Activated T-helper 9 cell treated with anti-CD3 and anti-CD28 coated beads, Interleukin-2, amount 50 U/mL, for 16 hours (primary cell): ENCODE results near the gene CALCB.

Experiments used
- DNase-seq: peaks from one replicate; pipeline ENCODE4 v3.0.0-alpha.2; 2020; ENCODE audit warnings: low read depth

The CALCB gene

DNA sequence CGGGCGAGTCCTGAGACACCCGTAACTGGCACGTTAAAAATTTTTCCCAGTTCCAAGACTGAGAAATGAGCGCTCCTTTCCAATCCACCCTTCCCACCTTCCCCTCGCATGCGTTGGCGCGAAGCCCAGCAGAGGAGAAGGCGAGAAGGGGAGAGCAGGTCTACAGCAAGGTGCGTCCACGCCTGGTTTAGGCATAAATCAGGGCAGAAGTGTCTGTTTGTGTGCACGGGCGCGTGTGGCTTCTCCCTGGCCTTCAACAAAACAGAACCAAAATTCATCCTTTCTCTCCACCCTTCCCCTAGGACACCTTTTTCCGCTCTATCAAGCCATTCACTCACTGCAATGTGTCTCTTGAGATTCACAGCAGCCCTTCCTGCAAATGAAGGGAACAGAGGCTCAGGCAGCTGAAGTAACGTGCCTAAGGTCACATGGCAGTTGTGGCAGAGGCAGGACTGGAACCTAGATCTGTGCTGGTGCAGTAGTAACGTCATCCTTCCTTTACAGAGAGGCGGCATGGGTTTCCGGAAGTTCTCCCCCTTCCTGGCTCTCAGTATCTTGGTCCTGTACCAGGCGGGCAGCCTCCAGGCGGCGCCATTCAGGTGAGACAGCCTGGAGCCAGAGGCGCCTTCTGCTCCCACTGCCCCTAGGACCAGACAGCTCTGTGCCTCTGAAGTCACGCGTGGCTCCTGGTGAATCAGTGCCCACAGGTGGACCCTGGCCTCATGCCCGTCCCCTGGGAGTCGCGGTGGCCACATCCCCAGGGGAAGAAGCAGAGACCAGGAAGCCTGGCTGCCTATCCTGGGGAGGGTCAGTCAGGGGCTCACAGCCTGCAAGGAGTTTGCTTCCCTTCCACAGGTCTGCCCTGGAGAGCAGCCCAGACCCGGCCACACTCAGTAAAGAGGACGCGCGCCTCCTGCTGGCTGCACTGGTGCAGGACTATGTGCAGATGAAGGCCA, 1.1 kb downstream of the CALCB start:
- peak; percentile 74 for DNase-seq

DNA sequence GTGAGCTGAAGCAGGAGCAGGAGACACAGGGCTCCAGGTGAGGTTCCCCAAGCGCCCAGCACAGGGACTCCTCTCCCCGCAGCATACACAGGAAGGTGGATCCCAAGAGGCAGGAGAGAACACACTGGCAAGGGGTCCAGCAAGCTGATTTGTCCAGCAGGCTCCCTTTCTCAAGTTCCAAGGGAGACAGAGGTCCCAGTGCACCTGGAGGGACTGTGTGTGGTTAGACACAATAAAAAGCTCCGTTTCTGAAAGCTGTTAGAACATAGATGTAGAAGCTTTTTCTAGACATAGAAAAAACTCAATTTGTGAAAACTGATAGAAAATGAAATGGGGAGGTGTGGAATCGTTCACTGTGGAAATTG, 1.8 kb downstream of the CALCB start:
- DNase-seq: no peak

DNA sequence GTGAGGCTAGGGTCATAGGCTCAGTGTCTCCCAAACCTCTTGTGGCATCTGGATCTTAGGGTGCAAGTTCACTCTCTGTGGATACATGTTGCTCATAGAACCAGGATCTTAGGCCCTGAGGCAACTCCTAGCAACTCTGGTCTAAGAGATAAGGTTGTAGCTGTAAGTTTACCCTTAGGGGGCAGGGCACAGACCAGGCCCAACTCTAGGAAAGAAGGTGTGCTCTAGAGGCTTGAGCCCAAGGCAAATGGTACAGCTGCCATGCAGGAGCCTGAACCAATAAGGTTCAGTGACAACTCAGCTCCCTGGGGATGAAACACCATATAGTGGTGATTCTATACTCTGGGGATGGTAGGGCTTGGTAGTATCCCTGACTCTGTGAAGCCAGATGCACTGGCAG, 17.8 kb downstream of the CALCB start:
- no peak for DNase-seq

DNA sequence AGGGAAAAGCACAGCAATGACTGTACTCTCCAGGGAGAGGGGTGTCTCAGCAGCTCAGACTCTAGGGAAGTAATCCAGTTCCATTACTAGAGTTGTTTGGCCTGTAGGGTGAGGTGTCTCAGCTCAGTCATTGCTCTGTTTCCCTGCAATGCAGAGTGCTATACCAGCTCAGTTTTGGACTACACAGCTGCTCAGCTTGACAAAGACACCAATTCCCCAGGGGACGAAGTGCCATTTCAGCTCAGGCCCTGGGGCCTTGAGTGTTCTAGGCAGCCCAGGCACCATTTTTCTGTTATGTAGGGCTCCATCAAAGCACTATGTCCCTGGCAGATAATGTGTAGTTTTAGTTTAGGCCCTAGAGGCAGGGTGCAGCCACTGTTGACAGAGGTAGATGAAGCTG, 18.2 kb downstream of the CALCB start:
- no peak for DNase-seq

DNA sequence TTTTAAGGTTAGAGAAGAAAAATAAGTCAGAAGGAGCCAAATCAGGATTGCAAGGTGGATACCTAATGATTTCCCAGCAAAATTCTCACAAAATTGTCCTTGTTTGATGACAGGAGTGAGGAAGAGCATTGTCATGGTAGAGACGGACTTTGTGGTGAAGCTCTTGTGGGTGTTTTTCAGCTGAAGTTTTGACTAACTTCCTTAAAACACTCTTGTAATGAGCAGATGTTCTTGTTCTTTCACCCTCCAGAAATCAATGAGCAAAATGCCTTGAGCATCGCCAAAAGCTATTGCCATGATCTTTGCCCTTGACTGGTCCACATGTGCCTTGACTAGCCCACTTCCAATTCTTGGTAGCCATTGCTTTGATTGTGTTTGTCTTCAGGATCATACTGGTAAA, 20.0 kb downstream of the CALCB start:
- no peak for DNase-seq

DNA sequence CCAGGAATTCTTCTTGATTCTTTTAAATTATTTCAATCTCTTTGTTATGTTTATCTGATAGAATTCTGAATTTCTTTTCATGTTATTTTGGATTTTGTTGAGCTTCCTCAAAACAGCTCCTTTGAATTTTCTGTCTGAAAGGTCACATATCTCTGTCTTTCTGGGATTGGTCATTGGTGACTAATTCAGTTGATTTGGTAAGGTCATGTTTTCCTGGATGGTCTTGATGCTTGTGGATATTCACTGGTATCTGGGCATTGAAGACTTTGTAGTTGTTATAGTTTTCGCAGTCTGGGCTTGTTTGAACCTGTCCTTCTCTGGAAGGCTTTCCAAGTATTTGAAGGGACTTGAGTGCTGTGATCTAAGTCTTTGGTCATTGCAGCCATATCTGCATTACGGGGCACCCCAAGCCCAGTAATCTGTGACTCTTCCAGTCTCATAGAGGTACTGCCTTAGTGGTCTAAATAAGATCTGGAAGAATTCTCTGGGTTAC, 22.4 kb downstream of the CALCB start:
- DNase-seq: no peak

DNA sequence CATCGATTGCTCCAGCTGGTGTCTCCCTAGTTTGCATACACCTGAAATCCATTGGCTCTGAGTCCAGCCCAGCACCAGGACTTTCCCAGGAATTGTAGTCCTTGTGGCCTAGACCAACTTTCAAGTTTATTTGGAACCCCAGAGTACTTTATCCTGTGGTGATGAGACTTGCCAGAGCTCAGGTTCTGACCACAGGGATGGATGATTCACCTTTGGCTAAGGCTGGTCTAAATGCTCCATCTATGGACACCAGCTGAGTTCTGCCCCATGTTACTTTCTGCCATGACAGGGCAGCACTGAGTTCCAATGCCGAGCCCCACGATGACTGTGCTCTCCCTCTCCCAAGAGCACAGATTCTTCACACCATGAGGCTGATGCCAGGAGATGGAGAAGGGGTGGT, 24.0 kb downstream of the CALCB start:
- DNase-seq: no peak

DNA sequence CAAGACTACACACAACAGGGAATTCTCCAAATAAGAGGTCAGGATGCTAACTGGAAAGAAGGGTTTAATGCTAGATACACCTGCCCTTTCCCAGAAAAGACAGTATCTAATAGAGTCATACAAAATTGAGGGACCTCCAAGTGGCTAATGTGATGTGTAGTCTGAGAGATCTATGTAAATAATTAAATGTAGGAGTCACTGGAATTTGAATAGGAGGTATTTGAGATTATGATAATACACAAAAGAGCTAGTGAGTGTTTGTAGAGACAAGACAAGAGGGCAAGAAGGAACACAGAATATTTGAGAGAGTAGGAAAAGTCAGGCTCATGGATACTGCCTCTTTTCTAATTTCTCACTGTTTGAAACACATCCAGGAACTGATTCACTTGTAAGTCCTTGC, 25.9 kb downstream of the CALCB start:
- no peak for DNase-seq

DNA sequence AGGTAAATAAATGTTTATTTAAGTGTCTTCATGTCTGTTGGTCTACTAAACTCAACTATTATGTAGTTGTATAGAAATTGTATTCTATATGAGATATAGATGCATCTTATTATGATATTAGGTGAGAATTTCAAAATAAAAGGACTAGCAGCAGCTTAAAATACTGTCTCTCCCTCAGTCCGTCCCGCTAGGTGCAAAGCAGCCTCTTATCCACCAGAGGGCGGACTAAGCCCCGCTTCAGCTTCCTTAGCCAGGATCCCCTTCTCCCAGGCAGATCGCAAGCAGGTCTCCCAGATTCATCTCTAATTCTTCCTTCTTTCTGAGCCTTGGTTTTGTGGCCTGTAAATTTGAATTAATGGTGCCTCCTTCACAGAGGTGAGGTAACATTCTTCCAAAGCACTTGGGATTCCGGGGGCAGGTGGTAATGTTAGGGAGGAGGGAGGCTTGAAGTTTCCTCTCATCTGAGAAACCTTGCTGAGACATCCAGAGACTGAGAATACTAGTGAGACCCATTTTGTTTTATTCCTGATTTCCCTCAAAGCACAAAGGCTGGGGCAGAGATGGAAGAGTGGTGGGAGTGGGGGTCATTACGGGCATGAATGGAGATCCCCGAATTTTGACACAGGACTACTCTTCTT, 27.8 kb downstream of the CALCB start:
- peak; percentile 10 for DNase-seq

DNA sequence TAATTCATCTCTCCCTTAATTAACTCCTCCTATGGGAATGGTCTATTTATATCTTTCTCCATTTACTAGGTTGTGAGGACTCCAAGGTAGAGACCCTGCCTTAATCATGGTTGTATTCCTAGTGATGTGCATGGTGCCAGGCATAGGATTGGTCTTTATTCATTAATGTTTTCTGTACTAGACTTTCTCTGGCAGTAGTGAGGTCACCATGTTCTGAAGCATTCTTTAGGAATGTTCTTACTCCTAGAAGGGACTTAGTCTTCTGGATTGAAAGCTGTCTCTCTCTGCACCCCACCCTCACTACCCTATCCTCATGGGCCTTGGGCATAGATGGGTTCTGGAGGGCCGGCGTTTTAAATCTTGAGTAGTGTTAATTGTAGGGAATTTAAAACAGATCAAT, 30.8 kb downstream of the CALCB start:
- DNase-seq: no peak

DNA sequence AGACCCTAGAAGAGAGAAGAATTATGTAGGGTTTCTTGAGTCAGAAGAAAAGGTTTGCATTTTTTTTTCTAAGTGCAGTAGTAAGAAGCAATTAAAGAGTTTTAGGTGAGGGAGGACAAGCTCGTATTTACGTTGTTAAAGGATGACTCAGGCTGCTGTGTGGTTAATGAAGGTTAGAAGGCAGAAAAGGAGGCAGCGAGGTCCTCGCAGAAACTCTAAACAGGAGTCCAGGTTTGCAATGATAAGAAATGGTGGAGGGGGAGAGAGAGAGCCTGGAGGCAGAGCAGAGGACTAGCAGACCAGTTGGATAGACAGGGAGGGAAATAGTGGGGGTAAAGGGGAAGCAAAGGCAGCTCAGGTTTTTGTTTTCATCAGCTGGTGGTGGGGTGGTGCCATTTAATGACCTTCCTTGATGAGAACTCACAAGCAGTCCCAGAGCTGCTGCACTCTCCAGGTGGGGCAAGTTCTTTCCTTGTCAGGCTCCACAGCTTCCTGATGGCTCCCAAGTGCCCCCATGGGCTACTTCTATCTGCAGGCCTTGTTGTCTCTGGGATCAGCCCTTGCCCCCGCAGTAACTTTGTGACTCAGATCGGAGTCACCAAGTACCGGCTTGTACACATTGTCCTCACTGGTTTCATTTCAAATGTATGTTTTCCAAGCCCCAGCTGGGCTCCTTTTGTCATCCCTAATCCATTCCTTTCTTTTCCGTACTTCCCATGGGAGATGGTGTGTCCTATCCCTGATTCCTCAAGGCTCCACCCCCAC, 33.0 kb downstream of the CALCB start:
- DNase-seq: no peak

DNA sequence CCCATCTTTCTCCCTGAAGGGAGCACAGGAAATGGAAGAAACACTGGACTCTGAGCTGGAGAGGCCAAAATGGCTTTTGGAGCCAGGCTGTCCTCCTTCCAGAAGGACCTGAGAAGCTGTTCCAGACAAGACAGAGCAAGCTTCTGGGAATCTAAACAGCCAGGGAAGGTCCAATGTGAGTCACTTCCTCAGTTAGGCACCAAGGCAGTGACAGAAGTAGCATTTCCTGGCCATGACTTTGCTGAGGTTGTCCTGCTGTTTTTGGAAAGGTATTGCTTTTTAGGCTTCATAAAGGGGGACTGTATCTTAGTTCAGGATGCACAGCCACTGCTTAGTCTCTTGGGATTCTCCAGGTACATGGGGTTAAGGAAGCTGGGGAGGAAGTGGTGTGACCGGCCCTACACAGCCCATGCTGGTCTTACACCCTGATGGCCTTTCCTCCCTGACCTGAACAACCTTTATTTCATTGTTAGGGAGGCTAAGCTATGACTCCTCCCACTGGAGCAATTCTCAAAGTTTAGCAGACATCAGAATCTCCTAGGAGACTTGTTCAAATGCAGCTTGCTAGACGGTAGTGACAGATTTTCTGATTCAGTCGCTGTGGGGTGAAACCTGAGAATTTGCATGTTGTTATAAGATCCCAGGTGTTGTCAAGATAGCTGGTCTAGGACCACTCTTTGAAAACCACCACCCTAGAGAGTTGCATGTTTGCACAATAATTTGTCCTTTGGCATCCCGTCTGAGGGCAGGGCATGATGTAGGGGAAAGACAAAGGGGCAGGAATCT, 34.5 kb downstream of the CALCB start:
- DNase-seq: no peak

DNA sequence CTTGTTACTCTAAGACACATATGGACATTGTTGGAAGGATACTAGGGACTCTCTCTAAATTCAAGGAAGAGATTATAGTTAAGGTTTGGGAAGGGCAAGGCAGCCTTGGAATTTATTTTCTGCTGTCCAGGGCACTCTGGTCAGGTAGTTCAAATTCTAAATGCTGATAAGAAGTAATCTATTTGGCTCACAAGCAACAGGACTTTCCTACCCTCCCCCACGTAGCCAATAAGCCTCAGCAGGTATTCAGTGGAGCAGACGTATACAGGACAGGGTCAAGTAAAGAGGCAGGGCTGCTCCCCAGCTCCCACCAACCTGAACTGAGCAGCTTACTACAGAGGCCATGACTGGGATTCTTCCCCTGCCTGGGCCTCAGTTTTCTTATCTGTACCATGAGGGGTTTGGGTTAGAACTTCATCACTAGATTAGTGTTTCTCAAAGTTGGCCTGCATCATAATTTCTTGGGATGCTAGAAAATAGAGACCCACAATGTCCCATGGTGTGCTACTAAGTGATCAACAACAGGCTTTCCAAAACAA, 35.3 kb downstream of the CALCB start:
- no peak for DNase-seq

DNA sequence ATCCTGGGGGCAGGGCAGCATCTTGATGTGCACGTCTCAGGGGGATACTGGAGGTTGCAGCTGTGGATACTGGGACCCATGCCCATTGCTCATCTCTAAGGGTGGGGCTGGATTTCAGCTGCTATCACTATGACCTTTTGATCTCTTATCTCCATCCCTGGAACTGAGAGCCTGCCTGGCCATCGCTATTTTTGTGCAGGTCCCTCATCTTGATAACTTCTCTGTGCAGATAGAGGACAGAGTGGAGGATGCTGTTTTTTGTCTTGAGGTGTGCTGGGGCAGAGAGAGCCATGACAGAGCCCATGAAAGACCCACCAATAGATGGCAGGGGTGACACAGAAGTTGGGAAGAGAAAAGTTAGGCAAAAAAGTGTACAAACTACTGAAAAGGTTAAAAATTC, 36.2 kb downstream of the CALCB start:
- no peak for DNase-seq

DNA sequence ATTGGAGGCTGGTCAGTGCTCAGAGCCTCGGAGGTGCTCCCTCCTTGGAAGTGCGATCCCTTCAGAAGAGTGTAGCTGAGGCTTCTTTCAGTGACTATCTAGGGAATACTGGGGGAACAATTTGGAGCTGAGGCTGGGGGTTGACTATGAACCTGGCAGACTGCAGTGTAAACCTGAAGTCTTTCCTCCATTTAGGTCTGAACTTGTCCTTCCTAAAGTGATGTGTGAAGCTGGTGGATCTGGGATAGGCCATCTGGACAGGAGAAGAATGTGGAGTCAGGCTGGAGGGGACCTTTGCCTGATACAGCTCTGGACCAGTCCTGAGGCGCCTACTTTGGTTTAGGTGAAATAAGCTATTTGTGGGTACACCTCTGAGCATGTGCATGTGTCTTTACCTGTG, 37.8 kb downstream of the CALCB start:
- DNase-seq: no peak

DNA sequence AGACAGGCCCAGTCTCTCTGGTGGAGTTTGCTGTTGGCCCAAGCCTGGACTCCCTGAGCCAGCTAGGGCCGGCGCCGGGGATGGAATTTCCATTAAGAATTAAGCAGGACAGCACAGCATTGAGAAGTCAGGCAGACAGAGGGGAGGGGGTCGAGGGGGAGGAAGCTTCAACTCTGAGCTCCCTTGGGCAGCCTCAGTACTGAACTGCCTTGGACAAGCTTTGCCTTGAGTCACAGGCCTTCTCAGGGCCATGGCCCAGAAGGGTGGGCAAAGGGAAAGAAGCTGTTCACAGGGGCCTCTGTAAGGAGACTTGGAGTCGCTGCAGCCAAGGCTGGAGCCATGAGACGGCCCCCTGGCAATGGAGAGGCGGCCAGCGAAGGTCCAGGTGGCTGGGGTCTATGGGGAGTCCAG, 38.7 kb downstream of the CALCB start:
- no peak for DNase-seq

DNA sequence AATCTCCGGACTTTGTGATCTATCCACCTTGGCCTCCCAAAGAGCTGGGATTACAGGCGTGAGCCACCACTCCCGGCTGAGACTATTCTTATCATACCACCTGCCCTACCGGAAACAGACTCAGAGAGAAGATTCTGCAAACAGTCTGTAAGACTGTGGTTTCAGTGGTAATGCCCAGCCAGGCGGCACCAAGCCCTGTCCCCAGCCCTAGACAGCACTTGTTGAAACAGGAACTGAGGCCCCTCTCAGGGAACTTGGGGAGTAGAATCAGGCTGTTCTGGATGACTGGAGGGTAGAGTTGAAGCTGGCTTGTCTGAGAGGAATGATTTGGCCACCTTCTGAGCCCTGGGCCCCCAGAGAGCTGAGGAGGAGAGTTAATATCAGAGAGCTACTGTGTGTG, 40.0 kb downstream of the CALCB start:
- DNase-seq: no peak

DNA sequence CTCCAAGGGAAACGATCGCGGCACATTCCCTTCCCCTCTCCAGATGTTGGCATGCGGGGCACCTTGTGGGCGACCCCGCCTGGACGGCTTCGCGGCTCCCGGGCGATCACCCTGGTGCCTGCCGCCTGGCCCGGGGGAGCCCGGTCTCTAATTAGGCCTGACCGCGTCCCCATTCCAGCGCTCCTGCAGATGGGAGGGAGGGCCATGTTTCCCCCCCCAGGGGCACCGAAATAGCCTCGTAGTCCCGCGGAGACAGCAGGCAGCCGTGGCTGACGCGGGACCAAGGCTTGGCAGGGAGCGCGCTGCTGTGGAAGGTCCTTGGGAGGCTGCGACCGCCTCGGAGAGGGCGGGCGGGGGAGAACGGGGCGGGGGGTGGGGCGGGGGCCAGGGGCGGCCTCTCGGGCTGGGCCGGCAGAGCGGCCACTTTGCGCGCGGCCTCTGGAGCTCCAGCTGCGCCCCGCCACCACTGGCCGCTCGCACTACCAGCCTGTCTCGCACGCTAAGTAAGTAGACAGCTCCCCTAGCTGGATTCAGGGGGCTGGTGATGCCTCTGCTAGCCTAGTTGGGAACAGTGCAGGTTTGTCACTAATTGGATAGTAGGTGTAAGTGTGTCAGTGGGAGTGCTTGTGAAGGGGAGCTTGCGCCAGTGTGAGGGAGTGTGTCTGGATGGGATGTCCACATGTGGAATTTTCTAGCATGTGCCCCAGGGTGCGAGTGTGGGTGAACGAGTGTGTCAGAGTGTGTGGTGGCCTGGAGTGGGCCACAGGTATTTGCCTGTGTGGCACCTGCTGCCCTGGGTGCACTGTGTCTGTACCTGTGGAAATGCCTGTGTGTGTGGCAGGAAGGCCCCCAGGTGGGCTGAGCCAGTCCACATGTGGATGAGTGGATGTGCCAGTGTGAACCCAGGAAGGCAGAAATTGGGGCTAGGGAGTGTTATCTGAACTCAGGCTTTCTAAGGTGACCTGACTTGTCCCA, 41.4 kb downstream of the CALCB start, which contains the start of gene INSC:
Gene INSC, plus strand, starts transcription at position 423 of the 975 bp plus-strand sequence. CDS start 34,252 bp downstream, outside the sequence.
- no peak for DNase-seq

DNA sequence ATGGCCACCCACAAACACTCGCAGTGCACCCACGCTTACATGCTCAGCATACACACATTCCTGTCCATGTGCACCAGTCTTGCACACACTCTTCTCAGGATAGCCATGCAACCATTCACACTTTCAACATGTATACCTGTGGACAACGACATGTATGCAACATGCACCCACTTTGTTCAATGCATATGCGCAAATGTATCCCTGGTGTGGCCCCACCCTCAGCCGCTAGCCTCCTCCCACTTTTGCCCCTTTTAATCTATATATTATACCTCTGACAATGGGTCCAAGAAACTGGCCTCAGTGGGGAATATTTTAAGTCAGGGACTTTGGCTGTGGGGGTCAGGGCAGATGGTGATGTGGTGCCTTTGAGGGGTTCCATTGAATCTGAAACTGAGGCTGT, 42.3 kb downstream of the CALCB start:
- no peak for DNase-seq

DNA sequence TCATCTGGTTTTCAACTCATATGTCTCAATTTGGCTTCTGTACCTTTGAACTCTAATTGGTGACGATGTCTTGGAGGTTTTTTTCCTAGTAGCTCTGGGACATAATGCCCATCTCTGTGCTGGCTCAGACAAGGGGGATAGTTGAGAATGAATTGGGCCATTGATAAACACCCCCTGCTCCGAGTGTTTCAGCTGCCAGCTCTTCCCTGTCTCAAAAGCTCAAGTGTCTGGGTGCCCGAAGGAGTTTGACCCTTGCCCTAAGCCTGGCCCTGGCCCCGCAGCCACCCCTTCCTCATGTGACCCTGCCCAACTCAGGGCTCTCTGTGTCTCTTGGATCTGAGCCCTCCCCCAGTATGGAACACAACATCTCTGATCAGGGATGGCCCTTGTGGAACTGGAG, 44.4 kb downstream of the CALCB start:
- no peak for DNase-seq
